A673 (cell line): ENCODE measurements around the gene TENM4. TPM values are rescaled to one million over a fixed set of nuclear protein-coding genes. Genes with fewer than 3 reads are reported as not detected.

Source experiments
- BruUV-seq: library from RNA; stranded (reverse); fragments of 400-500 nt; replicated peaks from 2 replicates; lab custom pipeline; 2021; lab: Mats Ljungman, UMichigan
- CTCF ChIA-PET: fragments of 300-600 bp; sonication (Branson Sonifier 250); formaldehyde crosslinking; loops from one replicate; lab custom pipeline; 2022; ENCODE audit warnings: antibody characterized with exemption; lab: Charles Lee
- POLR2A ChIA-PET: fragments of 300-600 bp; sonication (Branson Sonifier 250); formaldehyde crosslinking; loops from one replicate; lab custom pipeline; 2022; ENCODE audit warnings: antibody characterized with exemption; ENCODE audit not compliant: low non-redundant PET; lab: Charles Lee
- DNase-seq: peaks from one replicate; pipeline ENCODE4 v3.0.0-alpha.2; 2015; ENCODE audit warnings: low spot score
- H3K27ac ChIP-seq: fragments of 200-600 bp; sonication (generic); 2 replicates; pipeline ENCODE4 v1.5.1; 2016; ENCODE audit warnings: mixed run types, low read depth, mild to moderate bottlenecking, mixed read lengths, antibody characterized with exemption, low read length; ENCODE audit not compliant: poor library complexity, severe bottlenecking
- H3K27me3 ChIP-seq: fragments of 200-600 bp; sonication (generic); replicated peaks from 2 replicates; pipeline ENCODE4 v1.6.1; 2017; ENCODE audit warnings: mixed run types, low read depth, mild to moderate bottlenecking, mixed read lengths, antibody characterized with exemption, low read length; ENCODE audit not compliant: insufficient read depth, poor library complexity
- H3K36me3 ChIP-seq: fragments of 200-600 bp; sonication (generic); 2 replicates; pipeline ENCODE4 v1.6.1; 2016; ENCODE audit warnings: mixed run types, mild to moderate bottlenecking, mixed read lengths, antibody characterized with exemption, low read length; ENCODE audit not compliant: insufficient read depth, poor library complexity, severe bottlenecking
- H3K4me1 ChIP-seq: fragments of 200-600 bp; sonication (generic); 2 replicates; pipeline ENCODE4 v1.6.1; 2017; ENCODE audit warnings: mixed run types, mild to moderate bottlenecking, mixed read lengths, antibody characterized with exemption, low read length; ENCODE audit not compliant: insufficient read depth, poor library complexity, severe bottlenecking
- H3K4me3 ChIP-seq: fragments of 200-600 bp; sonication (generic); 2 replicates; pipeline ENCODE4 v1.5.1; 2016; ENCODE audit warnings: low read depth, mixed run types, mild to moderate bottlenecking, mixed read lengths, low read length; ENCODE audit not compliant: poor library complexity, severe bottlenecking
- H3K9me3 ChIP-seq: fragments of 200-600 bp; sonication (generic); 2 replicates; pipeline ENCODE4 v1.6.1; 2016; ENCODE audit warnings: mixed run types, low read depth, mild to moderate bottlenecking, mixed read lengths, antibody characterized with exemption, low read length; ENCODE audit not compliant: poor library complexity, severe bottlenecking
- EZH2 ChIP-seq: fragments of 200-600 bp; sonication (generic); IDR thresholded peaks from 2 replicates; pipeline ENCODE4 v1.6.1; 2017; ENCODE audit warnings: borderline replicate concordance, low read depth, mild to moderate bottlenecking, mixed read lengths, antibody characterized with exemption, low read length; ENCODE audit not compliant: poor library complexity, severe bottlenecking
- intact Hi-C: fragments of 100-400 bp; cut with micrococcal nuclease; formaldehyde crosslinking; loops from one replicate; pipeline ENCODE4 v1.10.0; 2022; ENCODE audit not compliant: unreplicated experiment
- total RNA-seq: library from RNA; stranded (reverse); gene quantifications from 2 replicates; pipeline ENCODE4 v1.2.3, GENCODE V29; 2021
- TF ChIP-seq, protein P1 (sequence below): fragments of 300-800, 200-600 bp; sonication (generic); conservative IDR thresholded peaks from 2 replicates; pipeline ENCODE4 v1.5.1; 2017; ENCODE audit warnings: low read depth, mild to moderate bottlenecking, antibody characterized with exemption, low read length, moderate library complexity, mixed read lengths

TENM4 gene
- total RNA-seq, 1 experiment from 2014 or later: 0.11 TPM

DNA sequence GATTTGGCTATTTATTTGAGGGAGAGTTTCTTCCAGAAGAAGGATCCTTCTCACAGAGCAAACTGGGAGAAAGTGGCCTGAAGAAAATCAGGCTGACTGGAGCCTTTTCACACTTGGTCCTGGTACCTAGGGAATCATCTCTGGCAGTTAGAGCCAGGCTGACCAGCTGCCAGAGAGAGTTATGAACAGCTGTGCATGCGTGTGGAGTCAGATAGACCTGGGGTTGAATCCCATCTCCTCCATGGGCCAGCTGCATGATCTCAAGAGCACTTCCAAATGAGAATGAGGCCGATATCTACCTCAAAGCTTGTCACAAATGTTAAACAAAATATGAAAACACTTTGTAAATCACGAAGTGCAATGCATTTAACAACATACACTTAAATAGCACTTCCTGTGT is 390.0 kb downstream of the TENM4 start:
- DNase-seq: no peak
- no peaks in the 10 kb centered on the region for H3K9me3 ChIP-seq
- peaks cover 17% of the 10 kb centered on the region for H3K27me3 ChIP-seq
- H3K36me3 ChIP-seq: no peaks in the 10 kb centered on the region
- no peak overlapping the region for H3K4me3 ChIP-seq
- CTCF ChIA-PET: no interaction called here
- intact Hi-C loops: no loop called here
- H3K4me1 ChIP-seq: no peaks in the 10 kb centered on the region
- no TSS peak for BruUV-seq
- H3K27ac ChIP-seq: no peak overlapping the region
- no peak for TF ChIP-seq EZH2
- TF ChIP-seq, protein P1, sequence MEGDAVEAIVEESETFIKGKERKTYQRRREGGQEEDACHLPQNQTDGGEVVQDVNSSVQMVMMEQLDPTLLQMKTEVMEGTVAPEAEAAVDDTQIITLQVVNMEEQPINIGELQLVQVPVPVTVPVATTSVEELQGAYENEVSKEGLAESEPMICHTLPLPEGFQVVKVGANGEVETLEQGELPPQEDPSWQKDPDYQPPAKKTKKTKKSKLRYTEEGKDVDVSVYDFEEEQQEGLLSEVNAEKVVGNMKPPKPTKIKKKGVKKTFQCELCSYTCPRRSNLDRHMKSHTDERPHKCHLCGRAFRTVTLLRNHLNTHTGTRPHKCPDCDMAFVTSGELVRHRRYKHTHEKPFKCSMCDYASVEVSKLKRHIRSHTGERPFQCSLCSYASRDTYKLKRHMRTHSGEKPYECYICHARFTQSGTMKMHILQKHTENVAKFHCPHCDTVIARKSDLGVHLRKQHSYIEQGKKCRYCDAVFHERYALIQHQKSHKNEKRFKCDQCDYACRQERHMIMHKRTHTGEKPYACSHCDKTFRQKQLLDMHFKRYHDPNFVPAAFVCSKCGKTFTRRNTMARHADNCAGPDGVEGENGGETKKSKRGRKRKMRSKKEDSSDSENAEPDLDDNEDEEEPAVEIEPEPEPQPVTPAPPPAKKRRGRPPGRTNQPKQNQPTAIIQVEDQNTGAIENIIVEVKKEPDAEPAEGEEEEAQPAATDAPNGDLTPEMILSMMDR: no peak
- POLR2A ChIA-PET: no interaction called here

DNA sequence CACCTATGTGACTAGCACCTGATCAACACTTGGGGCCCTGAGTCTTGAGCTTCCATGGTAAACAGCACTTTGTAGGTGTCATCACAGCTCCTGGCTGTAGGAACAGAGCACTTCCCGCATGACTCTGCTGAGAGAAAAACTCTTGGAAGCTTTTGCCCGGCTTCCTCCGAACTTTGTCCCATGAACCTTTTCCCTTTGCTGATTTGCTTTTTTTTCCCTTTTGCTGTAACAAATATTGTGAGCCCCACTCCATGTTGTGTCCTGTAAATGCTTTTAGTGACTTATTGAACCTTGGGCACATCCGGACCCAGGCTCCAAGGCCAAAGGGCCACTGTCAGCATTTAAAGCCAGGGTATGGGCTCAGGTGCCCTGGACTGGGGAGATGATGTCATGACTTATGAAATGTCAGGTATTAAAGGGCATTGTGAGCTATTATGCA is 391.1 kb downstream of the TENM4 start:
- Histone ChIP-seq H3K27ac (no peak overlapping the region), H3K27me3 (peaks cover 17% of the 10 kb centered on the region), H3K4me3 (no peak overlapping the region), H3K36me3 (no peaks in the 10 kb centered on the region), H3K4me1 (no peaks in the 10 kb centered on the region), H3K9me3 (no peaks in the 10 kb centered on the region)
- BruUV-seq: no TSS peak
- DNase-seq: no peak
- CTCF ChIA-PET: no interaction called here
- POLR2A ChIA-PET: no interaction called here
- intact Hi-C loops: no loop called here
- TF ChIP-seq EZH2: no peak
- TF ChIP-seq, protein P1: no peak

DNA sequence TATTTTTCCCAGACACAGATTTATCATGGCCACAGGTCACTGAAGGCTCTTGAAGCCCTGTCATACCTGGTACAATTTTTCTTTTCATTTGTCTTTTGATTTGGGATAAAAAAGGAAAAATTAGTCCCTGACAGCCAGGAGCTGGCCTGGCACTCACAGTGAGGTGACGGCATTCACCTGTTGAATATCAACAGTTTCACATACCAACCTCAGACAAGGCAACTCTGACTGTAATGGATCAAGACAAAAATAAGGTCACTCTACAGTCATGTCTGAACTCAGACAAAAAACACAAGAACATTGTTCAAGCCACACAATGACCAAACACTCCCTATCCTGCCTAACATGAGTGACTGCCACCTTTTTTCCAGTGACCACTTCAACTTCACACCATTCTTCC is 392.9 kb downstream of the TENM4 start:
- H3K27me3 ChIP-seq: peaks cover 13% of the 10 kb centered on the region
- ChIA-PET POLR2A (no interaction called here), CTCF (no interaction called here)
- no peaks in the 10 kb centered on the region for H3K4me1 ChIP-seq
- H3K9me3 ChIP-seq: no peaks in the 10 kb centered on the region
- no peaks in the 10 kb centered on the region for H3K36me3 ChIP-seq
- DNase-seq: no peak
- intact Hi-C loops: no loop called here
- TF ChIP-seq, protein P1: no peak
- no peak for TF ChIP-seq EZH2
- BruUV-seq: no TSS peak
- H3K27ac ChIP-seq: no peak overlapping the region
- H3K4me3 ChIP-seq: no peak overlapping the region
